Trophoblast cell (in vitro differentiated cells and primary cell): ENCODE data around the gene IFNLR1.

Experiments
- DNase-seq, 2 donors: peaks; one replicate each; pipeline ENCODE4 v3.0.0-alpha.2; 2016
- H2AFZ ChIP-seq: 2 replicates; pipeline ENCODE4 v1.6.1; 2013; ENCODE audit warnings: low read length, moderate library complexity, mild to moderate bottlenecking; ENCODE audit not compliant: insufficient read depth, poor library complexity
- H2AK5ac ChIP-seq: 2 replicates; pipeline ENCODE4 v1.6.1; 2013; ENCODE audit warnings: mild to moderate bottlenecking, low read length
- H2BK120ac ChIP-seq: 2 replicates; pipeline ENCODE4 v1.6.1; 2013; ENCODE audit warnings: low read length, mild to moderate bottlenecking, moderate library complexity; ENCODE audit not compliant: insufficient read depth, poor library complexity
- H2BK12ac ChIP-seq: 2 replicates; pipeline ENCODE4 v1.6.1; 2013; ENCODE audit warnings: mild to moderate bottlenecking, low read length, moderate library complexity
- H2BK5ac ChIP-seq: 2 replicates; pipeline ENCODE4 v1.6.1; 2013; ENCODE audit warnings: low read length, low read depth, moderate library complexity, mild to moderate bottlenecking; ENCODE audit not compliant: poor library complexity
- H3K14ac ChIP-seq: 2 replicates; pipeline ENCODE4 v1.6.1; 2013; ENCODE audit warnings: mild to moderate bottlenecking, low read length
- H3K18ac ChIP-seq: 2 replicates; pipeline ENCODE4 v1.6.1; 2013; ENCODE audit warnings: mild to moderate bottlenecking, low read length
- H3K23ac ChIP-seq: 2 replicates; pipeline ENCODE4 v1.6.1; 2013; ENCODE audit warnings: low read length
- H3K27ac ChIP-seq: 2 replicates; pipeline ENCODE4 v1.5.1; 2013; ENCODE audit warnings: low read depth, mild to moderate bottlenecking, inconsistent platforms, low read length, moderate library complexity
- H3K27me3 ChIP-seq: 2 replicates; pipeline ENCODE4 v1.6.1; 2013; ENCODE audit warnings: inconsistent platforms, mild to moderate bottlenecking, low read length, moderate library complexity; ENCODE audit not compliant: insufficient read depth
- H3K36me3 ChIP-seq, 2 experiments: 1 replicate in 1 of 2; 2 replicates in 1 of 2; pipeline ENCODE4 v1.6.1; 2013; ENCODE audit warnings: low read length in 2 of 2, mild to moderate bottlenecking in 2 of 2, moderate library complexity in 1 of 2; ENCODE audit not compliant: insufficient read depth in 2 of 2, control insufficient read depth in 1 of 2
- H3K4ac ChIP-seq: 2 replicates; pipeline ENCODE4 v1.6.1; 2013; ENCODE audit warnings: low read depth, mild to moderate bottlenecking, low read length, moderate library complexity
- H3K4me1 ChIP-seq, 2 experiments: 1 replicate in 1 of 2; 2 replicates in 1 of 2; pipeline ENCODE4 v1.6.1; 2013; ENCODE audit warnings: low read length in 2 of 2, mild to moderate bottlenecking in 2 of 2, moderate library complexity in 1 of 2; ENCODE audit not compliant: insufficient read depth in 2 of 2, control insufficient read depth in 1 of 2
- H3K4me2 ChIP-seq: 2 replicates; pipeline ENCODE4 v1.6.1; 2013; ENCODE audit warnings: inconsistent platforms, mild to moderate bottlenecking, low read length, moderate library complexity
- H3K4me3 ChIP-seq: 2 replicates; pipeline ENCODE4 v1.5.1; 2013; ENCODE audit warnings: mild to moderate bottlenecking, low read depth, low read length, inconsistent platforms
- H3K79me1 ChIP-seq: one replicate; pipeline ENCODE4 v1.6.1; 2013; ENCODE audit warnings: low read length
- H3K79me2 ChIP-seq: 2 replicates; pipeline ENCODE4 v1.6.1; 2013; ENCODE audit warnings: low read length, mild to moderate bottlenecking; ENCODE audit not compliant: control insufficient read depth, insufficient read depth, poor library complexity
- H3K9ac ChIP-seq: 2 replicates; pipeline ENCODE4 v1.6.1; 2013; ENCODE audit warnings: mild to moderate bottlenecking, low read length
- H3K9me3 ChIP-seq: 2 replicates; pipeline ENCODE4 v1.6.1; 2013; ENCODE audit warnings: low read depth, mild to moderate bottlenecking, control low read depth, inconsistent platforms, low read length; ENCODE audit not compliant: insufficient read depth
- H4K12ac ChIP-seq: 2 replicates; pipeline ENCODE4 v1.6.1; 2013; ENCODE audit warnings: low read depth, mild to moderate bottlenecking, low read length, moderate library complexity
- H4K8ac ChIP-seq: 2 replicates; pipeline ENCODE4 v1.6.1; 2013; ENCODE audit warnings: low read depth, mild to moderate bottlenecking, low read length, moderate library complexity
- H4K91ac ChIP-seq: one replicate; pipeline ENCODE4 v1.6.1; 2013; ENCODE audit warnings: low read depth, mild to moderate bottlenecking, low read length, moderate library complexity
- WGBS: extraction: QIAGEN DNeasy Blood & Tissue Kit; methylation state at CpG from one replicate; pipeline ENCODE4 v1.1.7; 2013; ENCODE audit warnings: missing lambda C conversion rate; ENCODE audit not compliant: insufficient read length, insufficient coverage; ENCODE audit errors: extremely low coverage; 5-methylcytosine and 5-hydroxymethylcytosine counted together

The IFNLR1 gene

DNA sequence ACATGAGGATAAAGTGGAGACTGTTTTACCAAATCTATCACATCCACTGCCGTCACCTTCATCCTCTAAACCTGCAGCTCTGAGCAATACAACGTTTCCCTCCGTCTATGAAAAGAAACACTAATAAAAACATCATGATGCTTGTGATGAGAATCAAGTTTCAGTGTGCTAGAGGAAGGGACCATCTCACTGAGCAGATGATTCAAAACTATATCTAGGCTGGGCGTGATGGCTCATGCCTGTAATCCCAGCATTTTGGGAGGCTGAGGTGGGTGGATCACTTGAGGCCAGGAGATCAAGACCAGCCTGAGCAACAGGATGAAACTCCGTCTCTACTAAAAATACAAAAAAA is 60.4 kb downstream of the IFNLR1 start:
- Histone ChIP-seq H3K79me1 (no peaks in the 10 kb centered on the region), H3K9me3 (no peaks in the 10 kb centered on the region), H2BK120ac (no peak overlapping the region), H4K91ac (no peak overlapping the region), H3K27me3 (no peaks in the 10 kb centered on the region), H3K27ac (no peak overlapping the region), H3K14ac (no peak overlapping the region), H3K79me2 (no peaks in the 10 kb centered on the region), H3K4me1 (peaks cover 0 to 5% of the 10 kb centered on the region in 2 experiments), H3K18ac (no peak overlapping the region), H3K4me2 (no peak overlapping the region), H4K12ac (no peak overlapping the region), H2BK5ac (no peak overlapping the region), H3K9ac (no peak overlapping the region), H2AK5ac (no peak overlapping the region), H3K4ac (no peak overlapping the region), H3K36me3 (no peaks in the 10 kb centered on the region), H3K23ac (no peak overlapping the region), H3K4me3 (no peak overlapping the region), H2BK12ac (no peak overlapping the region), H4K8ac (no peak overlapping the region), H2AFZ (no peak overlapping the region)
- no peak for DNase-seq
- no CpG with 5 or more reads among the region's 5 CpGs for WGBS

- H3K23ac ChIP-seq = no peak overlapping the region
- H4K91ac ChIP-seq = no peak overlapping the region
- no peak overlapping the region for H3K14ac ChIP-seq
- H3K27me3 ChIP-seq = no peaks in the 10 kb centered on the region
- H2AK5ac ChIP-seq = no peak overlapping the region
- H2BK120ac ChIP-seq = no peak overlapping the region
- H3K4me3 ChIP-seq = no peak overlapping the region
- no peak overlapping the region for H2AFZ ChIP-seq
- H3K4ac ChIP-seq = no peak overlapping the region
- H2BK5ac ChIP-seq = no peak overlapping the region
- H3K36me3 ChIP-seq = no peaks in the 10 kb centered on the region
- no peak overlapping the region for H3K18ac ChIP-seq
- H4K12ac ChIP-seq = no peak overlapping the region
- H3K9ac ChIP-seq = no peak overlapping the region
- H3K27ac ChIP-seq = no peak overlapping the region
- H4K8ac ChIP-seq = no peak overlapping the region
- H3K4me1 ChIP-seq = peaks cover 0 to 10% of the 10 kb centered on the region in 2 experiments
- no peaks in the 10 kb centered on the region for H3K9me3 ChIP-seq
- H3K79me1 ChIP-seq = no peaks in the 10 kb centered on the region
- H3K4me2 ChIP-seq = no peak overlapping the region
- no CpG with 5 or more reads among the region's 6 CpGs for WGBS
- no peak overlapping the region for H2BK12ac ChIP-seq
- no peaks in the 10 kb centered on the region for H3K79me2 ChIP-seq
- DNase-seq = no peak
Observed at GRCh38 chr1:24126018-24126671, 60.9 kb downstream of the IFNLR1 start.

DNA sequence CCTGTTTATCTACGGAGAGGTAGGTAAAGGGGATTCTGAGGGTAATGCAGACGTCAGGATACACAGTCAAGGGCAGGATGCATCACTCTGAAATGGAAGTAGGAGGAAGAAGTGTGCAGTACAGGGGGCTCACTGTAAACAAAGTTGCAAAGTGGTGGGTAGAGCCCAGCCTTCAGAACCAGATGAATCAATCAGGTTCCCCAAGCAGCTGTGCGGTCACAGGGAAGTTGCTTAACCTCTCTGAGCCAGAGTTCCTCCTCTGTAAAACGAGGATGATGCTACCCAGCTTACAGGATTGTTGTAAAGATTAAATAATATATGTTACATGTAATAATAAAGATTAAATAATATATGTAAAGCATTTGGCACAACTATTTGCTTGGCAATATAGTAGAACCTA is 61.6 kb downstream of the IFNLR1 start:
- H3K4me1 ChIP-seq = peaks cover 6 to 17% of the 10 kb centered on the region in 2 experiments
- peaks cover 3% of the 10 kb centered on the region for H3K79me1 ChIP-seq
- H3K23ac ChIP-seq = no peak overlapping the region
- no peak overlapping the region for H3K4me3 ChIP-seq
- no peak overlapping the region for H3K4me2 ChIP-seq
- no peak overlapping the region for H3K27ac ChIP-seq
- no peak overlapping the region for H4K91ac ChIP-seq
- peaks cover 2% of the 10 kb centered on the region for H3K79me2 ChIP-seq
- no peak overlapping the region for H2AFZ ChIP-seq
- no peak overlapping the region for H2BK120ac ChIP-seq
- no peak overlapping the region for H2AK5ac ChIP-seq
- no peak for DNase-seq
- H3K27me3 ChIP-seq = no peaks in the 10 kb centered on the region
- H3K18ac ChIP-seq = no peak overlapping the region
- no peak overlapping the region for H3K4ac ChIP-seq
- H2BK12ac ChIP-seq = no peak overlapping the region
- no peak overlapping the region for H4K8ac ChIP-seq
- no CpG with 5 or more reads among the region's 4 CpGs for whole genome bisulfite sequencing
- H3K14ac ChIP-seq = no peak overlapping the region
- no peaks in the 10 kb centered on the region for H3K36me3 ChIP-seq
- H4K12ac ChIP-seq = no peak overlapping the region
- H2BK5ac ChIP-seq = no peak overlapping the region
- H3K9me3 ChIP-seq = no peaks in the 10 kb centered on the region
- no peak overlapping the region for H3K9ac ChIP-seq

GRCh38 chr1:24124980-24125379 is 62.1 kb downstream of the IFNLR1 start:
- H2BK120ac ChIP-seq = no peak overlapping the region
- peaks cover 4% of the 10 kb centered on the region for H3K79me1 ChIP-seq
- no peak overlapping the region for H2BK12ac ChIP-seq
- no peak overlapping the region for H4K91ac ChIP-seq
- no peak overlapping the region for H2AFZ ChIP-seq
- H3K4ac ChIP-seq = no peak overlapping the region
- no peak overlapping the region for H3K27ac ChIP-seq
- no peak overlapping the region for H3K18ac ChIP-seq
- H4K12ac ChIP-seq = no peak overlapping the region
- H3K27me3 ChIP-seq = no peaks in the 10 kb centered on the region
- H3K23ac ChIP-seq = no peak overlapping the region
- H3K4me3 ChIP-seq = no peak overlapping the region
- no peak overlapping the region for H3K14ac ChIP-seq
- no peaks in the 10 kb centered on the region for H3K9me3 ChIP-seq
- no peak overlapping the region for H3K4me2 ChIP-seq
- peaks cover 2% of the 10 kb centered on the region for H3K79me2 ChIP-seq
- H3K9ac ChIP-seq = no peak overlapping the region
- no CpG with 5 or more reads among the region's 2 CpGs for WGBS
- H4K8ac ChIP-seq = no peak overlapping the region
- no peak overlapping the region for H2AK5ac ChIP-seq
- H2BK5ac ChIP-seq = no peak overlapping the region
- no peaks in the 10 kb centered on the region for H3K36me3 ChIP-seq
- DNase-seq = no peak
- peaks cover 9 to 21% of the 10 kb centered on the region in 2 experiments for H3K4me1 ChIP-seq
